AG10803 (cell line): ENCODE measurements around the gene AKR7A3.
A peak's percentile ranks its signal among the peaks of the same experiment; 100 is the strongest.

Source experiments
- DNase-seq: peaks from one replicate; pipeline ENCODE4 v3.0.0; 2010; ENCODE audit warnings: low read depth
- H3K4me3 ChIP-seq: 2 replicates; pipeline ENCODE4 v1.5.1; 2011; ENCODE audit warnings: mild to moderate bottlenecking, low read length, control low read depth
- CTCF ChIP-seq: conservative IDR thresholded peaks from 2 replicates; pipeline ENCODE4 v1.5.1; 2011; ENCODE audit warnings: mild to moderate bottlenecking, low read length, control low read depth, inconsistent platforms

AKR7A3 gene

GRCh38 chr1:19240673-19241538, 47.7 kb downstream of the AKR7A3 start:
- TF ChIP-seq CTCF: peak; percentile 92
- DNase-seq: peak; percentile 78
- H3K4me3 ChIP-seq: no peak overlapping the region

- no peak for TF ChIP-seq CTCF
- DNase-seq: no peak
- no peak overlapping the region for H3K4me3 ChIP-seq
These were observed 48.7 kb downstream of the AKR7A3 start for GRCh38 chr1:19239876-19240275.

GRCh38 chr1:19234224-19234623, 54.3 kb downstream of the AKR7A3 start:
- no peak overlapping the region for H3K4me3 ChIP-seq
- no peak for DNase-seq
- TF ChIP-seq CTCF: no peak
